IMR-90 (cell line): ENCODE results near the gene S100A13. TPM values are rescaled to one million over a fixed set of nuclear protein-coding genes. Genes with fewer than 3 reads are reported as not detected.

Experiments
- ATAC-seq: fragments of 200-7000 bp; cut with Tn5 transposase; 2 replicates; pipeline ENCODE4 v1.9.1; 2020; ENCODE audit warnings: low read depth, mild to moderate bottlenecking, moderate library complexity
- BruUV-seq: library from RNA; stranded (reverse); fragments of 400-500 nt; replicated peaks from 2 replicates; lab custom pipeline; 2021; lab: Mats Ljungman, UMichigan
- CTCF ChIA-PET: fragments of 300-600 bp; formaldehyde crosslinking; extraction: SDS; loops from one replicate; lab custom pipeline; 2021; ENCODE audit warnings: antibody characterized with exemption; lab: Yijun Ruan, JAX
- POLR2A ChIA-PET: fragments of 300-600 bp; sonication (Branson Sonifier 250); formaldehyde crosslinking; loops from one replicate; lab custom pipeline; 2022; ENCODE audit warnings: antibody characterized with exemption; ENCODE audit not compliant: unreplicated experiment; lab: Charles Lee
- DNase-seq: peaks from one replicate; pipeline ENCODE4 v3.0.0; 2013
- H2AFZ ChIP-seq: replicated peaks from 2 replicates; pipeline ENCODE3; 2013; ENCODE audit warnings: low read length, mild to moderate bottlenecking; ENCODE audit not compliant: poor library complexity
- H2AK5ac ChIP-seq: 2 replicates; pipeline ENCODE4 v1.6.1; 2013; ENCODE audit warnings: low read depth, low read length, inconsistent platforms
- H2AK9ac ChIP-seq: replicated peaks from 2 replicates; pipeline ENCODE3; 2013; ENCODE audit warnings: mild to moderate bottlenecking, low read depth, low read length, moderate library complexity; ENCODE audit not compliant: poor library complexity
- H2BK120ac ChIP-seq: 2 replicates; pipeline ENCODE4 v1.6.1; 2013; ENCODE audit warnings: low read depth, low read length, inconsistent platforms
- H2BK15ac ChIP-seq: 3 replicates; pipeline ENCODE4 v1.6.1; 2013; ENCODE audit warnings: low read depth, low read length, inconsistent platforms
- H2BK20ac ChIP-seq: 2 replicates; pipeline ENCODE4 v1.6.1; 2013; ENCODE audit warnings: low read depth, mild to moderate bottlenecking, inconsistent platforms, low read length, moderate library complexity
- H2BK5ac ChIP-seq: 2 replicates; pipeline ENCODE4 v1.6.1; 2013; ENCODE audit warnings: mild to moderate bottlenecking, low read depth, low read length, inconsistent platforms; ENCODE audit not compliant: poor library complexity, severe bottlenecking
- H3K14ac ChIP-seq: replicated peaks from 2 replicates; pipeline ENCODE4 v1.6.1; 2013; ENCODE audit warnings: low read depth, low read length, inconsistent platforms
- H3K18ac ChIP-seq: 2 replicates; pipeline ENCODE4 v1.6.1; 2013; ENCODE audit warnings: low read depth, low read length, control low read depth
- H3K23ac ChIP-seq: 2 replicates; pipeline ENCODE4 v1.6.1; 2013; ENCODE audit warnings: low read depth, low read length, inconsistent platforms
- H3K27ac ChIP-seq: 2 replicates; pipeline ENCODE4 v1.5.1; 2013; ENCODE audit warnings: mild to moderate bottlenecking, control low read depth, low read length; ENCODE audit not compliant: insufficient read depth
- H3K27me3 ChIP-seq: 2 replicates; pipeline ENCODE4 v1.6.1; 2013; ENCODE audit warnings: low read length; ENCODE audit not compliant: control insufficient read depth, insufficient read depth
- H3K36me3 ChIP-seq: 2 replicates; pipeline ENCODE4 v1.6.1; 2013; ENCODE audit warnings: low read length, mixed read lengths; ENCODE audit not compliant: control insufficient read depth, insufficient read depth
- H3K4ac ChIP-seq: 2 replicates; pipeline ENCODE4 v1.6.1; 2013; ENCODE audit warnings: low read depth, low read length, inconsistent platforms
- H3K4me1 ChIP-seq: 2 replicates; pipeline ENCODE4 v1.6.1; 2013; ENCODE audit warnings: low read length, mixed read lengths; ENCODE audit not compliant: control insufficient read depth, insufficient read depth
- H3K4me2 ChIP-seq: 2 replicates; pipeline ENCODE4 v1.6.1; 2013; ENCODE audit warnings: low read depth, mild to moderate bottlenecking, control low read depth, low read length, moderate library complexity
- H3K4me3 ChIP-seq: 2 replicates; pipeline ENCODE4 v1.5.1; 2013; ENCODE audit warnings: low read depth, mild to moderate bottlenecking, control low read depth, low read length, moderate library complexity; ENCODE audit not compliant: insufficient read depth
- H3K56ac ChIP-seq: 2 replicates; pipeline ENCODE4 v1.6.1; 2013; ENCODE audit warnings: low read length, inconsistent platforms; ENCODE audit not compliant: insufficient read depth; ENCODE audit errors: extremely low read depth
- H3K79me1 ChIP-seq, 2 experiments: 2 replicates each; pipeline ENCODE4 v1.6.1; 2013; ENCODE audit warnings: low read length in 2 of 2, inconsistent platforms in 1 of 2, low read depth in 1 of 2
- H3K9ac ChIP-seq: 2 replicates; pipeline ENCODE4 v1.6.1; 2013; ENCODE audit warnings: low read depth, low read length, control low read depth
- H3K9me1 ChIP-seq: 2 replicates; pipeline ENCODE4 v1.6.1; 2013; ENCODE audit warnings: low read length, inconsistent platforms; ENCODE audit not compliant: insufficient read depth
- H3K9me3 ChIP-seq: 2 replicates; pipeline ENCODE4 v1.6.1; 2013; ENCODE audit warnings: low read length; ENCODE audit not compliant: control insufficient read depth, insufficient read depth
- H4K20me1 ChIP-seq: 2 replicates; pipeline ENCODE4 v1.6.1; 2013; ENCODE audit warnings: low read length, inconsistent platforms; ENCODE audit not compliant: insufficient read depth
- H4K5ac ChIP-seq: 2 replicates; pipeline ENCODE4 v1.6.1; 2013; ENCODE audit warnings: mild to moderate bottlenecking, low read depth, low read length, control low read depth
- H4K8ac ChIP-seq, 2 experiments: 2 replicates each; pipeline ENCODE4 v1.6.1; 2013; ENCODE audit warnings: low read depth in 2 of 2, low read length in 2 of 2, control low read depth in 1 of 2, inconsistent platforms in 1 of 2
- H4K91ac ChIP-seq: 2 replicates; pipeline ENCODE4 v1.6.1; 2013; ENCODE audit warnings: low read depth, low read length, inconsistent platforms; ENCODE audit not compliant: insufficient read depth
- BHLHE40 ChIP-seq: fragments of 150-350 bp; IDR thresholded peaks from 2 replicates; pipeline ENCODE4 v1.6.1; 2016; ENCODE audit warnings: mild to moderate bottlenecking, low read depth, low read length
- CEBPB ChIP-seq: IDR thresholded peaks from 2 replicates; pipeline ENCODE4 v1.6.1; 2012; ENCODE audit warnings: low read depth, low read length, improper control_type of control experiment
- CHD1 ChIP-seq: IDR thresholded peaks from 2 replicates; pipeline ENCODE4 v1.6.1; 2012; ENCODE audit warnings: low read depth, low read length, improper control_type of control experiment
- FOS ChIP-seq: fragments of 150-350 bp; IDR thresholded peaks from 2 replicates; pipeline ENCODE4 v1.6.1; 2016; ENCODE audit warnings: low read depth, low read length
- MAFK ChIP-seq: IDR thresholded peaks from 2 replicates; pipeline ENCODE4 v1.6.1; 2012; ENCODE audit warnings: low read depth, low read length, improper control_type of control experiment
- MAZ ChIP-seq: IDR thresholded peaks from 2 replicates; pipeline ENCODE4 v1.6.1; 2012; ENCODE audit warnings: low read depth, mild to moderate bottlenecking, low read length, improper control_type of control experiment, moderate library complexity, borderline replicate concordance
- MXI1 ChIP-seq: IDR thresholded peaks from 2 replicates; pipeline ENCODE4 v1.6.1; 2012; ENCODE audit warnings: low read depth, mild to moderate bottlenecking, low read length, moderate library complexity, borderline replicate concordance
- POLR2A ChIP-seq: IDR thresholded peaks from 2 replicates; pipeline ENCODE4 v1.6.1; 2012; ENCODE audit warnings: mild to moderate bottlenecking, low read depth, low read length
- RAD21 ChIP-seq: IDR thresholded peaks from 2 replicates; pipeline ENCODE4 v1.6.1; 2012; ENCODE audit warnings: low read length, improper control_type of control experiment
- RCOR1 ChIP-seq: IDR thresholded peaks from 2 replicates; pipeline ENCODE4 v1.6.1; 2012; ENCODE audit warnings: mild to moderate bottlenecking, low read length, improper control_type of control experiment; ENCODE audit not compliant: insufficient replicate concordance
- SMC3 ChIP-seq: fragments of 150-350 bp; IDR thresholded peaks from 2 replicates; pipeline ENCODE4 v1.6.1; 2016; ENCODE audit warnings: low read depth, mild to moderate bottlenecking, antibody characterized with exemption, low read length, moderate library complexity
- WGBS, 2 experiments: methylation state at CpG; one replicate each; pipeline versions ENCODE4 v1.1.5 to v1.1.7; 2013; ENCODE audit warnings: missing lambda C conversion rate in 2 of 2; ENCODE audit not compliant: insufficient read length in 1 of 2; ENCODE audit errors: extremely low coverage in 2 of 2; 5-methylcytosine and 5-hydroxymethylcytosine counted together
- dilution Hi-C: fragments of 300-500 bp; cut with HindIII; formaldehyde crosslinking; loops from one replicate; pipeline ENCODE4 v1.14.3; 2018; ENCODE audit warnings: low sequenced_read_pairs; ENCODE audit not compliant: unreplicated experiment
- in situ Hi-C: fragments of 300-500 bp; cut with MboI; formaldehyde crosslinking; loops from 3 replicates; pipeline ENCODE4 v1.14.3; 2019; ENCODE audit warnings: low sequenced_read_pairs, inconsistent platforms, mixed read lengths
- intact Hi-C: fragments of 100-400 bp; cut with micrococcal nuclease; formaldehyde crosslinking; loops from 2 replicates; pipeline ENCODE4 v1.10.0; 2022
- polyA plus RNA-seq, 3 experiments: library from polyadenylated mRNA; depleted of rRNA; stranded (reverse); fragments of >200 nt; gene quantifications; 2 replicates each; pipeline ENCODE4 v1.2.3, GENCODE V29; 2012; ENCODE audit warnings: low replicate concordance in 1 of 3
- total RNA-seq: library from RNA; depleted of rRNA; stranded (reverse); fragments of >200 nt; gene quantifications from 2 replicates; pipeline ENCODE4 v1.2.3, GENCODE V29; 2012
- TF ChIP-seq, protein P1 (sequence below): fragments of 150-350 bp; IDR thresholded peaks from 2 replicates; pipeline ENCODE4 v1.6.1; 2016; ENCODE audit warnings: low read depth, mild to moderate bottlenecking, low read length, moderate library complexity, borderline replicate concordance
- TF ChIP-seq, protein P2 (sequence below): conservative IDR thresholded peaks from 2 replicates; pipeline ENCODE4 v1.5.1; 2012; ENCODE audit warnings: mild to moderate bottlenecking, low read depth, low read length, improper control_type of control experiment

S100A13 gene
- total and polyA plus RNA-seq, 2 of the 4 experiments (the other 2 are of a cell fraction), result 122 to 468 TPM

DNA sequence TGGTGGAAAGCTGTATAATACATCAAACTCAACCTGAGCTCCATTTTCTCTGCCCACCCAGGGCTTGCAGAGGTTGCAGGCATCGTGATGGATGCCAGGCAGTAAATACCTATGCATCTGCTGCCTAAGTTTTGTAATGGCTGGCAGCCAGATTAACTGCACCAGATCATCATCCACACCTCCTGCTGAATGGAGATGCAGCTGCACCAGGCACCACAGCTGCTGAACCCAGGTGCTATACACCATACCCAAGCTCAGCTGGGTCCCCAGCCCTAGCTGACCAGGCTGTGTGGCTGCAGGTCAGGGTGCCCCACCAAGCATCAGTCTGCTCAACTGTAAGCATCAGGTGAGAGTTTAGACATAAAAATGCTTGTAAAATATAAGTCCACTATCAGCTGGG, 24.5 kb upstream of the S100A13 start:
- Histone ChIP-seq H4K5ac (no peak overlapping the region), H2BK120ac (no peak overlapping the region), H3K4ac (no peak overlapping the region), H4K8ac (no peak overlapping the region), H3K4me2 (no peak overlapping the region), H3K4me1 (peaks cover 7% of the 10 kb centered on the region), H3K27ac (no peak overlapping the region), H3K79me1 (no peaks in the 10 kb centered on the region; a peak in 1 of 4 replicates), H2AK5ac (no peak overlapping the region), H2BK5ac (no peak overlapping the region), H3K36me3 (0 out of 2 replicates have a peak, but pooled peaks cover 3% of the 10 kb centered on the region), H3K56ac (no peak overlapping the region), H3K18ac (no peak overlapping the region), H2AK9ac (no peak overlapping the region), H3K14ac (no peak overlapping the region), H3K27me3 (no peaks in the 10 kb centered on the region), H3K9me1 (peaks cover 10% of the 10 kb centered on the region), H2BK20ac (no peak overlapping the region; the same call in 1 of the 2 replicates), H2AFZ (no peak overlapping the region), H2BK15ac (no peak overlapping the region), H3K4me3 (no peak overlapping the region), H3K9ac (no peak overlapping the region), H3K23ac (no peak overlapping the region), H4K20me1 (no peaks in the 10 kb centered on the region), H4K91ac (no peak overlapping the region), H3K9me3 (no peaks in the 10 kb centered on the region)
- DNase-seq, result no peak
- ChIA-PET CTCF (no interaction called here), POLR2A (interaction anchor here (0.6 kb wide), 1 partner anchor 17 kb away, joined by 4 read pairs; no protein-coding TSS in a partner anchor)
- intact Hi-C loops, result loop anchor here (1.0 kb wide), 1 partner anchor 79 kb away; no protein-coding TSS in a partner anchor
- dilution Hi-C loops, result no loop called here
- ATAC-seq, result no peak
- no peak for TF ChIP-seq SMC3
- no peak for TF ChIP-seq CHD1
- TF ChIP-seq BHLHE40, result no peak
- no peak for TF ChIP-seq FOS
- TF ChIP-seq POLR2A, result no peak
- TF ChIP-seq RCOR1, result no peak
- TF ChIP-seq MAZ, result no peak
- TF ChIP-seq RAD21, result no peak
- no peak for TF ChIP-seq MAFK
- TF ChIP-seq MXI1, result no peak
- TF ChIP-seq, protein P1, sequence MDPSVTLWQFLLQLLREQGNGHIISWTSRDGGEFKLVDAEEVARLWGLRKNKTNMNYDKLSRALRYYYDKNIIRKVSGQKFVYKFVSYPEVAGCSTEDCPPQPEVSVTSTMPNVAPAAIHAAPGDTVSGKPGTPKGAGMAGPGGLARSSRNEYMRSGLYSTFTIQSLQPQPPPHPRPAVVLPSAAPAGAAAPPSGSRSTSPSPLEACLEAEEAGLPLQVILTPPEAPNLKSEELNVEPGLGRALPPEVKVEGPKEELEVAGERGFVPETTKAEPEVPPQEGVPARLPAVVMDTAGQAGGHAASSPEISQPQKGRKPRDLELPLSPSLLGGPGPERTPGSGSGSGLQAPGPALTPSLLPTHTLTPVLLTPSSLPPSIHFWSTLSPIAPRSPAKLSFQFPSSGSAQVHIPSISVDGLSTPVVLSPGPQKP, result no peak
- TF ChIP-seq CEBPB, result no peak
- TF ChIP-seq, protein P2, sequence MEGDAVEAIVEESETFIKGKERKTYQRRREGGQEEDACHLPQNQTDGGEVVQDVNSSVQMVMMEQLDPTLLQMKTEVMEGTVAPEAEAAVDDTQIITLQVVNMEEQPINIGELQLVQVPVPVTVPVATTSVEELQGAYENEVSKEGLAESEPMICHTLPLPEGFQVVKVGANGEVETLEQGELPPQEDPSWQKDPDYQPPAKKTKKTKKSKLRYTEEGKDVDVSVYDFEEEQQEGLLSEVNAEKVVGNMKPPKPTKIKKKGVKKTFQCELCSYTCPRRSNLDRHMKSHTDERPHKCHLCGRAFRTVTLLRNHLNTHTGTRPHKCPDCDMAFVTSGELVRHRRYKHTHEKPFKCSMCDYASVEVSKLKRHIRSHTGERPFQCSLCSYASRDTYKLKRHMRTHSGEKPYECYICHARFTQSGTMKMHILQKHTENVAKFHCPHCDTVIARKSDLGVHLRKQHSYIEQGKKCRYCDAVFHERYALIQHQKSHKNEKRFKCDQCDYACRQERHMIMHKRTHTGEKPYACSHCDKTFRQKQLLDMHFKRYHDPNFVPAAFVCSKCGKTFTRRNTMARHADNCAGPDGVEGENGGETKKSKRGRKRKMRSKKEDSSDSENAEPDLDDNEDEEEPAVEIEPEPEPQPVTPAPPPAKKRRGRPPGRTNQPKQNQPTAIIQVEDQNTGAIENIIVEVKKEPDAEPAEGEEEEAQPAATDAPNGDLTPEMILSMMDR, result no peak
- WGBS, 2 experiments, result no CpG with 5 or more reads among the region's 1 CpG
- in situ Hi-C loops, result no loop called here
- no TSS peak for BruUV-seq
